Measurements from ENCODE around the gene HSD11B1L.

The HSD11B1L gene

DNA sequence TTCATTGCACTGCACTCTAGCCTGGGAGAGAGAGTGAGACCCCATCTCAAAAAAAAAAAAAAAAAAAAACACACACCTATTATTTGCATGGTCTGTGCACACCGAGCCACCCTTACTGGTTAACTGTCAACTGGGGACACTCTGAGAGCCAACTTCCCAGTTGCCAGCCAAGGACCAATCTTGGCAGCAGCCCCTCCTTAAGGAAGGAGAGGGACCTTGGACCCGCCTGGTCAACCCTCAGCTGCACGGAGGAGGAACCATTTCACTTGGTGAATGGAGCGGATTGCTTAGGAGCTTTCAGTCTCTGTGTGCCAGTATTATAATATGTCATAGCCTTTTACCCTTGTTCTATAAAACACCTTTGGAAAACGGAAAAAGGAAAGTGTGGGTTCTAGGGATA lies 25.4 kb upstream of the HSD11B1L start:
- no peak overlapping the region for H3K27ac ChIP-seq (ENCODE audit: low read depth, low read length)
- no peak overlapping the region for H2BK120ac ChIP-seq (ENCODE audit: insufficient read depth, low read length, poor library complexity)
- no peak overlapping the region for H2AK5ac ChIP-seq (ENCODE audit: low read length)
- H3K79me2 ChIP-seq (ENCODE audit: control insufficient read depth, insufficient read depth, low read length, poor library complexity), result no peaks in the 10 kb centered on the region
- no peak overlapping the region for H3K14ac ChIP-seq (ENCODE audit: low read length)
- WGBS (ENCODE audit: extremely low coverage, insufficient coverage, insufficient read length), result no CpG with 5 or more reads among the region's 5 CpGs
- peaks cover 80 to 81% of the 10 kb centered on the region in 2 experiments for H3K36me3 ChIP-seq (ENCODE audit: control insufficient read depth in 1 of 2, insufficient read depth in 2 of 2, low read length in 2 of 2)
- no peaks in the 10 kb centered on the region for H3K27me3 ChIP-seq (ENCODE audit: insufficient read depth, low read length)
- no peak overlapping the region for H3K9ac ChIP-seq (ENCODE audit: low read length)
- no peak overlapping the region for H4K12ac ChIP-seq (ENCODE audit: low read depth, low read length)
- H3K23ac ChIP-seq (ENCODE audit: low read length), result no peak overlapping the region
- H3K79me1 ChIP-seq (ENCODE audit: low read length), result no peaks in the 10 kb centered on the region
- no peaks in the 10 kb centered on the region for H3K9me3 ChIP-seq (ENCODE audit: insufficient read depth, low read depth, low read length)
- no peak overlapping the region for H2AFZ ChIP-seq (ENCODE audit: insufficient read depth, low read length, poor library complexity)
- no peak for DNase-seq
- no peak overlapping the region for H4K91ac ChIP-seq (ENCODE audit: low read depth, low read length)
- no peaks in the 10 kb centered on the region for H3K4me1 ChIP-seq (ENCODE audit: control insufficient read depth in 1 of 2, insufficient read depth in 2 of 2, low read length in 2 of 2)
- no peak overlapping the region for H3K4me3 ChIP-seq (ENCODE audit: low read depth, low read length)
- H3K18ac ChIP-seq (ENCODE audit: low read length), result no peak overlapping the region
- H2BK5ac ChIP-seq (ENCODE audit: low read depth, low read length, poor library complexity), result no peak overlapping the region
- H4K8ac ChIP-seq (ENCODE audit: low read depth, low read length), result no peak overlapping the region
- no peak overlapping the region for H3K4me2 ChIP-seq (ENCODE audit: low read length)
- H2BK12ac ChIP-seq (ENCODE audit: low read length), result no peak overlapping the region
- no peak overlapping the region for H3K4ac ChIP-seq (ENCODE audit: low read depth, low read length)

- Histone ChIP-seq H3K9me3 (ENCODE audit: insufficient read depth, low read depth, low read length) (no peaks in the 10 kb centered on the region), H3K9ac (ENCODE audit: low read length) (no peak overlapping the region), H3K18ac (ENCODE audit: low read length) (no peak overlapping the region), H3K36me3 (ENCODE audit: control insufficient read depth in 1 of 2, insufficient read depth in 2 of 2, low read length in 2 of 2) (peaks cover 80 to 86% of the 10 kb centered on the region in 2 experiments), H3K14ac (ENCODE audit: low read length) (no peak overlapping the region), H3K4me3 (ENCODE audit: low read depth, low read length) (no peak overlapping the region), H3K27me3 (ENCODE audit: insufficient read depth, low read length) (no peaks in the 10 kb centered on the region), H3K23ac (ENCODE audit: low read length) (no peak overlapping the region), H3K4me1 (ENCODE audit: control insufficient read depth in 1 of 2, insufficient read depth in 2 of 2, low read length in 2 of 2) (no peaks in the 10 kb centered on the region), H2BK5ac (ENCODE audit: low read depth, low read length, poor library complexity) (no peak overlapping the region), H2BK12ac (ENCODE audit: low read length) (no peak overlapping the region), H3K79me2 (ENCODE audit: control insufficient read depth, insufficient read depth, low read length, poor library complexity) (no peaks in the 10 kb centered on the region), H4K12ac (ENCODE audit: low read depth, low read length) (no peak overlapping the region), H2BK120ac (ENCODE audit: insufficient read depth, low read length, poor library complexity) (no peak overlapping the region), H4K8ac (ENCODE audit: low read depth, low read length) (no peak overlapping the region), H3K4me2 (ENCODE audit: low read length) (no peak overlapping the region), H3K27ac (ENCODE audit: low read depth, low read length) (no peak overlapping the region), H2AK5ac (ENCODE audit: low read length) (no peak overlapping the region), H2AFZ (ENCODE audit: insufficient read depth, low read length, poor library complexity) (no peak overlapping the region), H3K79me1 (ENCODE audit: low read length) (no peaks in the 10 kb centered on the region), H4K91ac (ENCODE audit: low read depth, low read length) (no peak overlapping the region), H3K4ac (ENCODE audit: low read depth, low read length) (no peak overlapping the region)
- DNase-seq, result no peak
- no CpG with 5 or more reads among the region's 42 CpGs for WGBS (ENCODE audit: extremely low coverage, insufficient coverage, insufficient read length)
Observed at GRCh38 chr19:5661483-5661882, 19.3 kb upstream of the HSD11B1L start.

GRCh38 chr19:5663904-5664303 lies 16.9 kb upstream of the HSD11B1L start:
- DNase-seq, result no peak
- Histone ChIP-seq H3K4me3 (ENCODE audit: low read depth, low read length) (no peak overlapping the region), H2BK120ac (ENCODE audit: insufficient read depth, low read length, poor library complexity) (no peak overlapping the region), H2AK5ac (ENCODE audit: low read length) (no peak overlapping the region), H3K9me3 (ENCODE audit: insufficient read depth, low read depth, low read length) (no peaks in the 10 kb centered on the region), H3K18ac (ENCODE audit: low read length) (no peak overlapping the region), H3K79me1 (ENCODE audit: low read length) (no peaks in the 10 kb centered on the region), H3K4me2 (ENCODE audit: low read length) (no peak overlapping the region), H3K36me3 (ENCODE audit: control insufficient read depth in 1 of 2, insufficient read depth in 2 of 2, low read length in 2 of 2) (peaks cover 78 to 87% of the 10 kb centered on the region in 2 experiments), H3K23ac (ENCODE audit: low read length) (no peak overlapping the region), H3K14ac (ENCODE audit: low read length) (no peak overlapping the region), H3K4me1 (ENCODE audit: control insufficient read depth in 1 of 2, insufficient read depth in 2 of 2, low read length in 2 of 2) (peaks cover 10 to 11% of the 10 kb centered on the region in 2 experiments), H2AFZ (ENCODE audit: insufficient read depth, low read length, poor library complexity) (no peak overlapping the region), H3K79me2 (ENCODE audit: control insufficient read depth, insufficient read depth, low read length, poor library complexity) (no peaks in the 10 kb centered on the region), H4K8ac (ENCODE audit: low read depth, low read length) (no peak overlapping the region), H4K91ac (ENCODE audit: low read depth, low read length) (no peak overlapping the region), H3K9ac (ENCODE audit: low read length) (no peak overlapping the region), H4K12ac (ENCODE audit: low read depth, low read length) (no peak overlapping the region), H3K4ac (ENCODE audit: low read depth, low read length) (no peak overlapping the region), H2BK12ac (ENCODE audit: low read length) (no peak overlapping the region), H2BK5ac (ENCODE audit: low read depth, low read length, poor library complexity) (no peak overlapping the region), H3K27ac (ENCODE audit: low read depth, low read length) (no peak overlapping the region), H3K27me3 (ENCODE audit: insufficient read depth, low read length) (no peaks in the 10 kb centered on the region)
- no CpG with 5 or more reads among the region's 17 CpGs for WGBS (ENCODE audit: extremely low coverage, insufficient coverage, insufficient read length)

DNA sequence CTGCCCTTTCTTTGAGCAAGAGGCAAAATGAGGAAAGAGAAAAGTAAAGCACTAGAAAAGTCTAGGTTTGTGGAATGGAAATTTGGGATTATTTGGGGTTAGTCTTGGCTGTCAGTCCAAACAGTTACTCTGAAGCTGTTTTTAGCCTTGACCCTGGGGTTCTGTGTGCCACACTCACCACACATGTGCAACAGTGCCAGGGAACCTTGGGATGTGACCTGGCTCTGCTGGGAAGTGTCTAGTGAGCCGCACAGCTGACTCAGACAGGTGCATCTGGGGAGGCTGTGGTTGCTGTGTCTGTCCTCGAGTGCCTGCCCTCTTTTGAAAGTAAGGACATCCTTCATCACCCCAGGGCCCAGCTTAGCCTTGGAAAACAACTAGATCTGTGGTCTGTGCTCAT lies 16.3 kb upstream of the HSD11B1L start:
- Histone ChIP-seq H2AK5ac (ENCODE audit: low read length) (no peak overlapping the region), H3K4me2 (ENCODE audit: low read length) (no peak overlapping the region), H3K14ac (ENCODE audit: low read length) (no peak overlapping the region), H2BK5ac (ENCODE audit: low read depth, low read length, poor library complexity) (no peak overlapping the region), H3K27ac (ENCODE audit: low read depth, low read length) (no peak overlapping the region), H2AFZ (ENCODE audit: insufficient read depth, low read length, poor library complexity) (no peak overlapping the region), H3K9me3 (ENCODE audit: insufficient read depth, low read depth, low read length) (no peaks in the 10 kb centered on the region), H3K27me3 (ENCODE audit: insufficient read depth, low read length) (no peaks in the 10 kb centered on the region), H3K79me2 (ENCODE audit: control insufficient read depth, insufficient read depth, low read length, poor library complexity) (no peaks in the 10 kb centered on the region), H4K12ac (ENCODE audit: low read depth, low read length) (no peak overlapping the region), H3K18ac (ENCODE audit: low read length) (no peak overlapping the region), H2BK12ac (ENCODE audit: low read length) (no peak overlapping the region), H3K36me3 (ENCODE audit: control insufficient read depth in 1 of 2, insufficient read depth in 2 of 2, low read length in 2 of 2) (peaks cover 79 to 88% of the 10 kb centered on the region in 2 experiments), H2BK120ac (ENCODE audit: insufficient read depth, low read length, poor library complexity) (no peak overlapping the region), H3K23ac (ENCODE audit: low read length) (no peak overlapping the region), H4K8ac (ENCODE audit: low read depth, low read length) (no peak overlapping the region), H3K4me1 (ENCODE audit: control insufficient read depth in 1 of 2, insufficient read depth in 2 of 2, low read length in 2 of 2) (peaks cover 10 to 11% of the 10 kb centered on the region in 2 experiments), H3K4me3 (ENCODE audit: low read depth, low read length) (no peak overlapping the region), H4K91ac (ENCODE audit: low read depth, low read length) (no peak overlapping the region), H3K4ac (ENCODE audit: low read depth, low read length) (no peak overlapping the region), H3K79me1 (ENCODE audit: low read length) (no peaks in the 10 kb centered on the region), H3K9ac (ENCODE audit: low read length) (no peak overlapping the region)
- no peak for DNase-seq
- no CpG with 5 or more reads among the region's 2 CpGs for WGBS (ENCODE audit: extremely low coverage, insufficient coverage, insufficient read length)
